GM18520 (cell line): Measurements from ENCODE around the gene PSMB11.

ENCODE experiments used
- ATAC-seq: cut with Tn5 transposase; IDR thresholded peaks from one replicate; pipeline ENCODE4 v1.9.1; 2021; ENCODE audit not compliant: unreplicated experiment

PSMB11 gene

GRCh38 chr14:23078692-23079116, 36.7 kb downstream of the PSMB11 start:
- no peak for ATAC-seq

GRCh38 chr14:23079716-23080115, 37.7 kb downstream of the PSMB11 start:
- ATAC-seq = no peak

GRCh38 chr14:23080474-23080873, 38.5 kb downstream of the PSMB11 start:
- no peak for ATAC-seq

GRCh38 chr14:23085458-23085857, 43.4 kb downstream of the PSMB11 start:
- ATAC-seq = no peak

- ATAC-seq = no peak
These were observed 44.6 kb downstream of the PSMB11 start for GRCh38 chr14:23086565-23086964.

- no peak for ATAC-seq
These were observed 47.7 kb downstream of the PSMB11 start for GRCh38 chr14:23089498-23090253.

GRCh38 chr14:23090254-23090636, 48.2 kb downstream of the PSMB11 start:
- ATAC-seq = no peak

GRCh38 chr14:23091294-23092225, 49.5 kb downstream of the PSMB11 start:
- no peak for ATAC-seq

GRCh38 chr14:23093104-23093503, 51.1 kb downstream of the PSMB11 start:
- ATAC-seq = no peak

- ATAC-seq = no peak
These were observed 51.5 kb downstream of the PSMB11 start for GRCh38 chr14:23093526-23093925.
